HUES48 (cell line): ENCODE results near the gene TTF2.
"Not testable (repeated sequence)": the region's sequence is repeated elsewhere in the genome, so short reads cannot be mapped to it uniquely, and the experiment has no call there.

ENCODE experiments used
- H3K27ac ChIP-seq: one replicate; pipeline ENCODE4 v1.7.0; 2013; ENCODE audit warnings: low read depth, low read length, inconsistent platforms
- H3K27me3 ChIP-seq: 2 replicates; pipeline ENCODE4 v1.6.1; 2013; ENCODE audit warnings: mild to moderate bottlenecking, low read length; ENCODE audit not compliant: control insufficient read depth, insufficient read depth
- H3K36me3 ChIP-seq: 2 replicates; pipeline ENCODE4 v1.6.1; 2013; ENCODE audit warnings: low read length; ENCODE audit not compliant: control insufficient read depth, insufficient read depth
- H3K4me1 ChIP-seq: 2 replicates; pipeline ENCODE4 v1.6.1; 2013; ENCODE audit warnings: mild to moderate bottlenecking, low read length; ENCODE audit not compliant: control insufficient read depth, insufficient read depth
- H3K4me3 ChIP-seq: 2 replicates; pipeline ENCODE4 v1.5.1; 2013; ENCODE audit warnings: mild to moderate bottlenecking, low read depth, low read length
- H3K9ac ChIP-seq: 2 replicates; pipeline ENCODE4 v1.6.1; 2013; ENCODE audit warnings: mild to moderate bottlenecking, low read depth, low read length, moderate library complexity
- H3K9me3 ChIP-seq: 2 replicates; pipeline ENCODE4 v1.6.1; 2013; ENCODE audit warnings: low read length; ENCODE audit not compliant: control insufficient read depth, insufficient read depth

TTF2 gene

GRCh38 chr1:117138106-117138505, 78.0 kb downstream of the TTF2 start:
- Histone ChIP-seq H3K4me3 (no peak overlapping the region), H3K36me3 (no peaks in the 10 kb centered on the region), H3K9me3 (no peaks in the 10 kb centered on the region), H3K4me1 (peaks cover 30% of the 10 kb centered on the region), H3K27me3 (no peaks in the 10 kb centered on the region), H3K9ac (no peak overlapping the region), H3K27ac (peak overlapping the region; percentile 85)

- H3K27me3 ChIP-seq: no peaks in the 10 kb centered on the region
- no peak overlapping the region for H3K27ac ChIP-seq
- no peaks in the 10 kb centered on the region for H3K36me3 ChIP-seq
- no peak overlapping the region for H3K4me3 ChIP-seq
- no peaks in the 10 kb centered on the region for H3K9me3 ChIP-seq
- peaks cover 30% of the 10 kb centered on the region for H3K4me1 ChIP-seq
- no peak overlapping the region for H3K9ac ChIP-seq
These were observed 78.4 kb downstream of the TTF2 start for GRCh38 chr1:117138561-117138960.

- H3K27ac ChIP-seq: no peak overlapping the region
- H3K36me3 ChIP-seq: no peaks in the 10 kb centered on the region
- no peaks in the 10 kb centered on the region for H3K9me3 ChIP-seq
- no peak overlapping the region for H3K4me3 ChIP-seq
- H3K4me1 ChIP-seq: peaks cover 12% of the 10 kb centered on the region
- H3K27me3 ChIP-seq: no peaks in the 10 kb centered on the region
- no peak overlapping the region for H3K9ac ChIP-seq
These were observed 82.1 kb downstream of the TTF2 start for GRCh38 chr1:117142200-117142599.

- Histone ChIP-seq H3K27me3 (no peaks in the 10 kb centered on the region), H3K27ac (no peak overlapping the region), H3K36me3 (no peaks in the 10 kb centered on the region), H3K9me3 (no peaks in the 10 kb centered on the region), H3K9ac (no peak overlapping the region), H3K4me3 (no peak overlapping the region), H3K4me1 (peaks cover 17% of the 10 kb centered on the region)
These were observed 83.0 kb downstream of the TTF2 start for GRCh38 chr1:117143172-117143571.

GRCh38 chr1:117143871-117144270, 83.7 kb downstream of the TTF2 start:
- Histone ChIP-seq H3K36me3 (no peaks in the 10 kb centered on the region), H3K4me1 (peaks cover 17% of the 10 kb centered on the region), H3K9ac (no peak overlapping the region), H3K27ac (no peak overlapping the region), H3K27me3 (no peaks in the 10 kb centered on the region), H3K4me3 (no peak overlapping the region), H3K9me3 (no peaks in the 10 kb centered on the region)

GRCh38 chr1:117146072-117146471, 85.9 kb downstream of the TTF2 start:
- no peak overlapping the region for H3K9ac ChIP-seq
- H3K9me3 ChIP-seq: no peaks in the 10 kb centered on the region
- peaks cover 17% of the 10 kb centered on the region for H3K4me1 ChIP-seq
- H3K4me3 ChIP-seq: no peak overlapping the region
- H3K36me3 ChIP-seq: no peaks in the 10 kb centered on the region
- H3K27ac ChIP-seq: no peak overlapping the region
- no peaks in the 10 kb centered on the region for H3K27me3 ChIP-seq

GRCh38 chr1:117146575-117147340, 86.6 kb downstream of the TTF2 start:
- H3K4me3 ChIP-seq: no peak overlapping the region
- H3K9ac ChIP-seq: no peak overlapping the region
- H3K27me3 ChIP-seq: no peaks in the 10 kb centered on the region
- H3K9me3 ChIP-seq: no peaks in the 10 kb centered on the region; the same call in 1 of the 2 replicates
- H3K36me3 ChIP-seq: no peaks in the 10 kb centered on the region
- H3K27ac ChIP-seq: no peak overlapping the region
- H3K4me1 ChIP-seq: peaks cover 17% of the 10 kb centered on the region

- Histone ChIP-seq H3K9ac (no peak overlapping the region), H3K36me3 (no peaks in the 10 kb centered on the region), H3K4me1 (peaks cover 17% of the 10 kb centered on the region), H3K9me3 (no peaks in the 10 kb centered on the region; the same call in 1 of the 2 replicates), H3K27ac (no peak overlapping the region), H3K4me3 (no peak overlapping the region), H3K27me3 (no peaks in the 10 kb centered on the region)
These were observed 87.3 kb downstream of the TTF2 start for GRCh38 chr1:117147341-117147831.

GRCh38 chr1:117147856-117148588, 87.9 kb downstream of the TTF2 start:
- Histone ChIP-seq H3K36me3 (no peaks in the 10 kb centered on the region), H3K4me1 (peaks cover 17% of the 10 kb centered on the region), H3K9ac (no peak overlapping the region), H3K9me3 (no peaks in the 10 kb centered on the region; the same call in 1 of the 2 replicates), H3K27me3 (no peaks in the 10 kb centered on the region), H3K27ac (no peak overlapping the region), H3K4me3 (no peak overlapping the region)

GRCh38 chr1:117150316-117150715, 90.2 kb downstream of the TTF2 start:
- no peak overlapping the region for H3K9ac ChIP-seq
- no peaks in the 10 kb centered on the region for H3K27me3 ChIP-seq
- H3K4me1 ChIP-seq: peaks cover 17% of the 10 kb centered on the region
- no peaks in the 10 kb centered on the region; the same call in 1 of the 2 replicates for H3K9me3 ChIP-seq
- no peak overlapping the region for H3K27ac ChIP-seq
- no peak overlapping the region for H3K4me3 ChIP-seq
- H3K36me3 ChIP-seq: no peaks in the 10 kb centered on the region

- not testable (repeated sequence) for H3K4me3 ChIP-seq, H3K9ac ChIP-seq, H3K27me3 ChIP-seq, H3K9me3 ChIP-seq, H3K36me3 ChIP-seq, H3K27ac ChIP-seq
- peaks cover 17% of the 10 kb centered on the region for H3K4me1 ChIP-seq
These were observed 91.2 kb downstream of the TTF2 start for GRCh38 chr1:117151305-117151704.
